PC-9 (cell line): Measurements from ENCODE around the gene IL16. TPM values are rescaled to one million over a fixed set of nuclear protein-coding genes. Genes with fewer than 3 reads are reported as not detected.

Source experiments
- BruUV-seq: library from RNA; stranded (reverse); fragments of 400-500 nt; replicated peaks from 2 replicates; lab custom pipeline; 2021; lab: Mats Ljungman, UMichigan
- CTCF ChIA-PET: fragments of 300-600 bp; sonication (Branson Sonifier 250); formaldehyde crosslinking; loops from one replicate; lab custom pipeline; 2022; ENCODE audit warnings: antibody characterized with exemption; lab: Charles Lee
- POLR2A ChIA-PET: fragments of 300-600 bp; sonication (Branson Sonifier 250); formaldehyde crosslinking; loops from one replicate; lab custom pipeline; 2022; ENCODE audit warnings: antibody characterized with exemption; ENCODE audit not compliant: unreplicated experiment; lab: Charles Lee
- DNase-seq, 2 experiments: peaks; one replicate each; pipeline versions ENCODE4 v3.0.0 to v3.0.0-alpha.2; 2015 to 2022; ENCODE audit warnings: mixed read lengths in 1 of 2
- H2AFZ ChIP-seq: fragments of 200-600 bp; sonication (generic); 2 replicates; pipeline ENCODE4 v1.8.1; 2017; ENCODE audit warnings: antibody characterized with exemption
- H3F3A ChIP-seq: fragments of 200-600 bp; sonication (generic); 2 replicates; pipeline ENCODE4 v1.8.1; 2017; ENCODE audit warnings: antibody characterized with exemption, mild to moderate bottlenecking, low read depth; ENCODE audit not compliant: insufficient read depth
- H3K27ac ChIP-seq: fragments of 200-600 bp; sonication (generic); 2 replicates; pipeline ENCODE4 v1.6.1; 2016; ENCODE audit warnings: mixed run types
- H3K27me3 ChIP-seq: fragments of 200-600 bp; sonication (generic); 2 replicates; pipeline ENCODE4 v1.6.1; 2016; ENCODE audit warnings: low read depth, mixed run types; ENCODE audit not compliant: insufficient read depth
- H3K36me3 ChIP-seq: fragments of 200-600 bp; sonication (generic); 2 replicates; pipeline ENCODE4 v1.6.1; 2016; ENCODE audit warnings: low read depth, mixed run types
- H3K4me1 ChIP-seq: fragments of 200-600 bp; sonication (generic); replicated peaks from 2 replicates; pipeline ENCODE4 v1.6.1; 2016; ENCODE audit warnings: mixed run types; ENCODE audit not compliant: insufficient read depth
- H3K4me2 ChIP-seq: fragments of 200-600 bp; sonication (generic); 2 replicates; pipeline ENCODE4 v1.6.1; 2017; ENCODE audit warnings: mixed run types
- H3K4me3 ChIP-seq: fragments of 200-600 bp; sonication (generic); 2 replicates; pipeline ENCODE4 v1.6.1; 2016; ENCODE audit warnings: mixed run types
- H3K79me2 ChIP-seq: fragments of 200-600 bp; sonication (generic); 2 replicates; pipeline ENCODE4 v1.6.1; 2017; ENCODE audit warnings: low read depth, mixed run types
- H3K9me2 ChIP-seq: fragments of 200-600 bp; sonication (generic); 2 replicates; pipeline ENCODE4 v1.8.1; 2017; ENCODE audit warnings: mild to moderate bottlenecking; ENCODE audit not compliant: insufficient read depth
- H3K9me3 ChIP-seq: fragments of 200-600 bp; sonication (generic); 2 replicates; pipeline ENCODE4 v1.8.1; 2016; ENCODE audit warnings: low read depth; ENCODE audit not compliant: insufficient read depth
- H4K20me1 ChIP-seq: fragments of 200-600 bp; sonication (generic); 2 replicates; pipeline ENCODE4 v1.8.1; 2017; ENCODE audit not compliant: insufficient read depth
- CTCF ChIP-seq: fragments of 200-600 bp; sonication (generic); conservative IDR thresholded peaks from 2 replicates; pipeline ENCODE4 v1.6.1; 2017; ENCODE audit warnings: mixed run types, antibody characterized with exemption, mild to moderate bottlenecking, moderate library complexity
- EZH2 ChIP-seq: fragments of 200-600 bp; sonication (generic); IDR thresholded peaks from 2 replicates; pipeline ENCODE4 v1.8.0; 2017; ENCODE audit warnings: antibody characterized with exemption, low read depth
- intact Hi-C: fragments of 100-400 bp; cut with micrococcal nuclease; formaldehyde crosslinking; loops from one replicate; pipeline ENCODE4 v1.10.0; 2022; ENCODE audit not compliant: unreplicated experiment
- total RNA-seq: library from RNA; stranded (reverse); gene quantifications from 2 replicates; pipeline ENCODE4 v1.2.3, GENCODE V29; 2021

IL16 gene
- total RNA-seq, 1 experiment from 2014 or later = 0.50 TPM

GRCh38 chr15:81323559-81323943 lies 126.9 kb downstream of the IL16 start:
- peaks cover 36% of the 10 kb centered on the region for H3K27me3 ChIP-seq
- CTCF ChIA-PET = no interaction called here
- DNase-seq = no peak
- POLR2A ChIA-PET = no interaction called here
- no peaks in the 10 kb centered on the region for H3K9me2 ChIP-seq
- no peak overlapping the region for H3K4me3 ChIP-seq
- H3K79me2 ChIP-seq = no peaks in the 10 kb centered on the region
- no peak overlapping the region for H3K27ac ChIP-seq
- BruUV-seq = TSS peak; percentile 52
- no peaks in the 10 kb centered on the region for H3F3A ChIP-seq
- no peaks in the 10 kb centered on the region for H4K20me1 ChIP-seq
- no peaks in the 10 kb centered on the region for H3K4me1 ChIP-seq
- H3K9me3 ChIP-seq = no peaks in the 10 kb centered on the region
- H3K4me2 ChIP-seq = no peak overlapping the region
- no peak for TF ChIP-seq CTCF
- intact Hi-C loops = no loop called here
- no peak overlapping the region for H2AFZ ChIP-seq
- no peaks in the 10 kb centered on the region for H3K36me3 ChIP-seq

GRCh38 chr15:81323944-81324881 lies 127.5 kb downstream of the IL16 start, which contains the start of gene STARD5:
STARD5 (minus strand) TSS chr15:81324141; CDS start chr15:81324099, 42 bp downstream.
- Histone ChIP-seq H3K36me3 (no peaks in the 10 kb centered on the region), H4K20me1 (no peaks in the 10 kb centered on the region), H3K27me3 (peaks cover 35% of the 10 kb centered on the region), H3K4me1 (no peaks in the 10 kb centered on the region), H3K27ac (no peak within 1 kb of the TSS), H3K9me3 (no peaks in the 10 kb centered on the region), H3K4me3 (no peak within 1 kb of the TSS), H3F3A (no peaks in the 10 kb centered on the region), H3K79me2 (no peaks in the 10 kb centered on the region), H2AFZ (no peak within 1 kb of the TSS), H3K9me2 (no peaks in the 10 kb centered on the region), H3K4me2 (no peak within 1 kb of the TSS)
- no TSS peak for BruUV-seq
- DNase-seq = peak in 1 of 2 experiments; percentile 84
- CTCF ChIA-PET = no interaction called here
- POLR2A ChIA-PET = no interaction called here
- intact Hi-C loops = no loop called here
- TF ChIP-seq CTCF (no peak), EZH2 (no peak)

- no peak overlapping the region for H3K4me2 ChIP-seq
- BruUV-seq = no TSS peak
Measured at GRCh38 chr15:81326466-81327212, 130.0 kb downstream of the IL16 start.

More at GRCh38 chr15:81326466-81327212, 130.0 kb downstream of the IL16 start:
- ChIA-PET POLR2A (no interaction called here), CTCF (no interaction called here)
- no peaks in the 10 kb centered on the region for H3K4me1 ChIP-seq
- H3K27me3 ChIP-seq = peaks cover 42% of the 10 kb centered on the region
- TF ChIP-seq EZH2 = no peak
- no peak for TF ChIP-seq CTCF
- H3K36me3 ChIP-seq = no peaks in the 10 kb centered on the region
- no peaks in the 10 kb centered on the region for H4K20me1 ChIP-seq
- no peak for DNase-seq
- H3F3A ChIP-seq = no peaks in the 10 kb centered on the region
- no peaks in the 10 kb centered on the region for H3K9me2 ChIP-seq
- no peaks in the 10 kb centered on the region for H3K79me2 ChIP-seq
- H3K4me3 ChIP-seq = no peak overlapping the region
- H2AFZ ChIP-seq = no peak overlapping the region
- H3K9me3 ChIP-seq = no peaks in the 10 kb centered on the region
- intact Hi-C loops = no loop called here
- no peak overlapping the region for H3K27ac ChIP-seq
